Testis (tissue), 3 donors: ENCODE results near the gene PCNT. TPM values are rescaled to one million over a fixed set of nuclear protein-coding genes. Genes with fewer than 3 reads are reported as not detected.

Source experiments
- DNase-seq: peaks from one replicate; pipeline ENCODE4 v3.0.0-alpha.2; 2019
- H3K27ac ChIP-seq, 2 donors: fragments of 200-600 bp; sonication (generic); one replicate each; pipeline ENCODE4 v1.5.1; 2019
- H3K27me3 ChIP-seq: fragments of 200-600 bp; sonication (generic); one replicate; pipeline ENCODE4 v1.5.1; 2019
- H3K36me3 ChIP-seq: fragments of 200-600 bp; sonication (generic); one replicate; pipeline ENCODE4 v1.5.1; 2017; ENCODE audit warnings: low read depth; ENCODE audit errors: missing control alignments
- H3K4me1 ChIP-seq: fragments of 200-600 bp; sonication (generic); one replicate; pipeline ENCODE4 v1.5.1; 2019
- H3K4me3 ChIP-seq, 2 donors: fragments of 200-600 bp; sonication (generic); one replicate each; pipeline ENCODE4 v1.5.1; 2017 to 2019
- H3K9me3 ChIP-seq: fragments of 200-600 bp; sonication (generic); one replicate; pipeline ENCODE4 v1.5.1; 2017
- POLR2A ChIP-seq: fragments of 450-650 bp; IDR thresholded peaks from one replicate; pipeline ENCODE4 v1.6.1; 2017; ENCODE audit warnings: antibody characterized with exemption, mild to moderate bottlenecking, moderate library complexity
- WGBS, 2 donors: methylation state at CpG; one replicate each; pipeline ENCODE4 v1.1.5; 2018; 5-methylcytosine and 5-hydroxymethylcytosine counted together
- intact Hi-C: fragments of 100-400 bp; cut with DNase I; formaldehyde crosslinking; loops from one replicate; pipeline ENCODE4 v1.15.1; 2023; ENCODE audit warnings: low total_unique reads
- polyA plus RNA-seq: library from polyadenylated mRNA; stranded (reverse); fragments of 350-450 nt; fragmentation: Illumina TruSeq; extraction: RNeasy Lipid Tissue Mini Kit (QIAGEN cat#74804); gene quantifications from one replicate; pipeline ENCODE4 v1.2.3, GENCODE V29; 2014; ENCODE audit warnings: low read depth, low replicate concordance; ENCODE audit not compliant: insufficient read depth
- total RNA-seq, 2 donors: library from RNA; depleted of rRNA; stranded (reverse); fragments of >200 nt; gene quantifications; one replicate each; pipeline ENCODE4 v1.2.3, GENCODE V29; 2016
- TF ChIP-seq, protein P1 (sequence below), 3 experiments: fragments of 450-650 bp in 2 of 3; fragments of 200-600 bp in 1 of 3; sonication (generic) in 1 of 3; IDR thresholded peaks; one replicate each; pipeline ENCODE4 v1.5.1; 2016 to 2019; ENCODE audit warnings: antibody characterized with exemption in 3 of 3, mild to moderate bottlenecking in 2 of 3, moderate library complexity in 1 of 3

PCNT gene
- total and polyA plus RNA-seq, 3 donors from 2014 or later: 44.7 to 169 (median 116) TPM

- H3K36me3 ChIP-seq: no peaks in the 10 kb centered on the region
- no peak for DNase-seq
- no peaks in the 10 kb centered on the region for H3K9me3 ChIP-seq
- no peaks in the 10 kb centered on the region for H3K27me3 ChIP-seq
- no peak overlapping the region for H3K27ac ChIP-seq
- intact Hi-C loops: no loop called here
- TF ChIP-seq, protein P1, sequence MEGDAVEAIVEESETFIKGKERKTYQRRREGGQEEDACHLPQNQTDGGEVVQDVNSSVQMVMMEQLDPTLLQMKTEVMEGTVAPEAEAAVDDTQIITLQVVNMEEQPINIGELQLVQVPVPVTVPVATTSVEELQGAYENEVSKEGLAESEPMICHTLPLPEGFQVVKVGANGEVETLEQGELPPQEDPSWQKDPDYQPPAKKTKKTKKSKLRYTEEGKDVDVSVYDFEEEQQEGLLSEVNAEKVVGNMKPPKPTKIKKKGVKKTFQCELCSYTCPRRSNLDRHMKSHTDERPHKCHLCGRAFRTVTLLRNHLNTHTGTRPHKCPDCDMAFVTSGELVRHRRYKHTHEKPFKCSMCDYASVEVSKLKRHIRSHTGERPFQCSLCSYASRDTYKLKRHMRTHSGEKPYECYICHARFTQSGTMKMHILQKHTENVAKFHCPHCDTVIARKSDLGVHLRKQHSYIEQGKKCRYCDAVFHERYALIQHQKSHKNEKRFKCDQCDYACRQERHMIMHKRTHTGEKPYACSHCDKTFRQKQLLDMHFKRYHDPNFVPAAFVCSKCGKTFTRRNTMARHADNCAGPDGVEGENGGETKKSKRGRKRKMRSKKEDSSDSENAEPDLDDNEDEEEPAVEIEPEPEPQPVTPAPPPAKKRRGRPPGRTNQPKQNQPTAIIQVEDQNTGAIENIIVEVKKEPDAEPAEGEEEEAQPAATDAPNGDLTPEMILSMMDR (IDR thresholded peaks at IDR 0.05): no peak
- 92 to 94% methylated on average over 14 of the region's 14 CpGs for whole genome bisulfite sequencing, 2 donors
- no peak overlapping the region for H3K4me3 ChIP-seq
- no peaks in the 10 kb centered on the region for H3K4me1 ChIP-seq
These were observed 80.3 kb downstream of the PCNT start for GRCh38 chr21:46404306-46404705.

GRCh38 chr21:46406001-46406400 lies 82.0 kb downstream of the PCNT start:
- TF ChIP-seq POLR2A: no peak
- TF ChIP-seq, protein P1 (IDR thresholded peaks at IDR 0.05): no peak
- H3K27me3 ChIP-seq: no peaks in the 10 kb centered on the region
- no peaks in the 10 kb centered on the region for H3K4me1 ChIP-seq
- intact Hi-C loops: no loop called here
- no peaks in the 10 kb centered on the region for H3K9me3 ChIP-seq
- no peak for DNase-seq
- 93 to 94% methylated on average over 8 of the region's 8 CpGs for WGBS, 2 donors
- no peaks in the 10 kb centered on the region for H3K36me3 ChIP-seq
- no peak overlapping the region for H3K27ac ChIP-seq
- no peak overlapping the region for H3K4me3 ChIP-seq

GRCh38 chr21:46409641-46410406 lies 85.9 kb downstream of the PCNT start:
- intact Hi-C loops: no loop called here

GRCh38 chr21:46410516-46410915 lies 86.6 kb downstream of the PCNT start:
- 95 to 98% methylated on average over 9 of the region's 9 CpGs for WGBS, 2 donors
- H3K36me3 ChIP-seq: no peaks in the 10 kb centered on the region
- no peaks in the 10 kb centered on the region for H3K4me1 ChIP-seq
- no peaks in the 10 kb centered on the region for H3K9me3 ChIP-seq
- DNase-seq: no peak
- H3K27me3 ChIP-seq: no peaks in the 10 kb centered on the region
- H3K27ac ChIP-seq: no peak overlapping the region
- no peak overlapping the region for H3K4me3 ChIP-seq
- TF ChIP-seq, protein P1 (IDR thresholded peaks at IDR 0.05): no peak
- TF ChIP-seq POLR2A: no peak
- intact Hi-C loops: no loop called here

More at GRCh38 chr21:46409641-46410406, 85.9 kb downstream of the PCNT start:
- no peaks in the 10 kb centered on the region for H3K4me1 ChIP-seq
- H3K27me3 ChIP-seq: no peaks in the 10 kb centered on the region
- no peaks in the 10 kb centered on the region for H3K9me3 ChIP-seq
- H3K4me3 ChIP-seq: no peak overlapping the region
- WGBS, 2 donors: 94 to 96% methylated on average over 32 of the region's 32 CpGs
- no peak for DNase-seq
- no peaks in the 10 kb centered on the region for H3K36me3 ChIP-seq
- TF ChIP-seq POLR2A: no peak
- TF ChIP-seq, protein P1 (IDR thresholded peaks at IDR 0.05): no peak
- H3K27ac ChIP-seq: no peak overlapping the region

DNA sequence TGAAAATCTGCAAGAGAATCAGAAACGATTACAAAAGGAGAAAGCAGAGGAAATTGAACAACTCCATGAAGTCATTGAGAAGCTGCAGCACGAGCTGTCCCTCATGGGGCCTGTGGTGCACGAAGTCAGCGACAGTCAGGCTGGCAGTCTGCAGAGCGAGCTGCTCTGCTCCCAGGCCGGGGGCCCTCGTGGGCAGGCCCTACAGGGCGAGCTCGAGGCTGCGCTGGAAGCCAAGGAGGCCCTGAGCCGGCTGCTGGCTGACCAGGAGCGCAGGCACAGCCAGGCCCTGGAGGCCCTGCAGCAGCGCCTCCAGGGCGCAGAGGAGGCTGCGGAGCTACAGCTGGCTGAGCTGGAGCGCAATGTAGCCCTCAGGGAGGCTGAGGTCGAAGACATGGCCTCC lies 87.3 kb downstream of the PCNT start:
- Histone ChIP-seq H3K9me3 (no peaks in the 10 kb centered on the region), H3K4me1 (no peaks in the 10 kb centered on the region), H3K27ac (no peak overlapping the region), H3K4me3 (no peak overlapping the region), H3K27me3 (no peaks in the 10 kb centered on the region), H3K36me3 (no peaks in the 10 kb centered on the region)
- DNase-seq: no peak
- no peak for TF ChIP-seq POLR2A
- TF ChIP-seq, protein P1 (IDR thresholded peaks at IDR 0.05): no peak
- intact Hi-C loops: no loop called here
- 92 to 93% methylated on average over 17 of the region's 17 CpGs for WGBS, 2 donors
